H1 (cell line): ENCODE results near the gene BEST1.

Source experiments
- CHD7 ChIP-seq: fragments of 300-600 bp; sonication (generic); IDR thresholded peaks from 2 replicates; pipeline ENCODE4 v1.7.1; 2012; ENCODE audit warnings: low read length, moderate library complexity, mild to moderate bottlenecking, inconsistent platforms; ENCODE audit not compliant: insufficient replicate concordance
- CTCF ChIP-seq, 3 experiments: IDR thresholded peaks; 1 replicate in 2 of 3; 2 replicates in 1 of 3; pipeline versions ENCODE4 v1.5.1 to v1.6.1; 2011; ENCODE audit warnings: low read length in 3 of 3, mild to moderate bottlenecking in 3 of 3, inconsistent platforms in 2 of 3, low read depth in 1 of 3, moderate library complexity in 1 of 3; ENCODE audit not compliant: insufficient read depth in 1 of 3; ENCODE audit errors: control extremely low read depth in 1 of 3
- EZH2 ChIP-seq: fragments of 200-600 bp; sonication (generic); IDR thresholded peaks from 2 replicates; pipeline ENCODE4 v1.7.1; 2012; ENCODE audit warnings: low read depth, mild to moderate bottlenecking, moderate library complexity, low read length, inconsistent platforms; ENCODE audit not compliant: severe bottlenecking
- FOSL1 ChIP-seq: IDR thresholded peaks from 2 replicates; pipeline ENCODE4 v1.6.1; 2011; ENCODE audit warnings: mild to moderate bottlenecking, low read depth, low read length, moderate library complexity; ENCODE audit not compliant: insufficient read depth
- POLR2AphosphoS5 ChIP-seq: IDR thresholded peaks from 2 replicates; pipeline ENCODE4 v1.6.1; 2011; ENCODE audit warnings: low read depth, low read length
- SIRT6 ChIP-seq: IDR thresholded peaks from one replicate; pipeline ENCODE4 v1.7.1; 2012; ENCODE audit warnings: low read length, inconsistent platforms
- TAF1 ChIP-seq: IDR thresholded peaks from 2 replicates; pipeline ENCODE4 v1.6.1; 2011; ENCODE audit warnings: mild to moderate bottlenecking, low read depth, low read length

GRCh38 chr11:61969391-61969758 lies 19.2 kb downstream of the BEST1 start:
- TF ChIP-seq EZH2 (no peak), FOSL1 (no peak), CHD7 (no peak), POLR2AphosphoS5 (no peak), SIRT6 (no peak), TAF1 (no peak), CTCF (IDR thresholded peaks at IDR 0.05; ENCODE audit: control extremely low read depth in 1 of 3, insufficient read depth in 1 of 3, low read depth in 1 of 3, low read length in 3 of 3) (no peak)
